Prostate gland (tissue), 2 donors: ENCODE data around the gene LONP2. TPM values are rescaled to one million over a fixed set of nuclear protein-coding genes. Genes with fewer than 3 reads are reported as not detected.

Source experiments
- DNase-seq: peaks from one replicate; pipeline ENCODE4 v3.0.0-alpha.2; 2019; ENCODE audit warnings: low spot score
- H3K27ac ChIP-seq, 2 donors: fragments of 200-600 bp; sonication (generic); 2 replicates each; pipeline ENCODE4 v1.5.1; 2017 to 2019
- H3K27me3 ChIP-seq: fragments of 200-600 bp; sonication (generic); replicated peaks from 2 replicates; pipeline ENCODE4 v1.5.1; 2019; ENCODE audit not compliant: insufficient read depth
- H3K36me3 ChIP-seq, 2 donors: fragments of 200-600 bp; sonication (generic); 1 replicate in 1 of 2; 2 replicates in 1 of 2; pipeline versions ENCODE4 v1.5.1 to v1.8.1; 2017 to 2019
- H3K4me1 ChIP-seq: fragments of 200-600 bp; sonication (generic); replicated peaks from 2 replicates; pipeline ENCODE4 v1.5.1; 2019
- H3K4me3 ChIP-seq, 2 donors: fragments of 200-600 bp; sonication (generic); 2 replicates each; pipeline ENCODE4 v1.5.1; 2017 to 2019
- H3K9me3 ChIP-seq: fragments of 200-600 bp; sonication (generic); 2 replicates; pipeline ENCODE4 v1.5.1; 2017
- POLR2A ChIP-seq: fragments of 450-650 bp; IDR thresholded peaks from one replicate; pipeline ENCODE4 v1.6.1; 2016; ENCODE audit warnings: antibody characterized with exemption, mild to moderate bottlenecking
- POLR2AphosphoS5 ChIP-seq: sonication (generic); formaldehyde crosslinking; IDR thresholded peaks from one replicate; pipeline ENCODE4 v1.6.1; 2017; ENCODE audit warnings: antibody characterized with exemption
- WGBS: methylation state at CpG from one replicate; pipeline ENCODE4 v1.1.5; 2018; 5-methylcytosine and 5-hydroxymethylcytosine counted together
- intact Hi-C: fragments of 100-400 bp; cut with DNase I; formaldehyde crosslinking; loops from one replicate; pipeline ENCODE4 v1.14.2; 2022
- total RNA-seq, 2 donors: library from RNA; depleted of rRNA; stranded (reverse); fragments of >200 nt; gene quantifications; one replicate each; pipeline ENCODE4 v1.1.0, GENCODE V29; 2016
- TF ChIP-seq, protein P1 (sequence below), 4 experiments: fragments of 200-600 bp in 2 of 4; fragments of 450-650 bp in 2 of 4; sonication (generic) in 2 of 4; IDR thresholded peaks; 1 replicate in 3 of 4; 2 replicates in 1 of 4; pipeline ENCODE4 v1.5.1; 2016 to 2019; ENCODE audit warnings: antibody characterized with exemption in 4 of 4, mild to moderate bottlenecking in 2 of 4, moderate library complexity in 2 of 4

Gene LONP2
- total RNA-seq, 2 donors from 2014 or later = 74.6 to 81.0 TPM

- H3K4me1 ChIP-seq = no peaks in the 10 kb centered on the region
- H3K9me3 ChIP-seq = no peaks in the 10 kb centered on the region
- H3K27me3 ChIP-seq = no peaks in the 10 kb centered on the region
- no peak overlapping the region for H3K4me3 ChIP-seq
- TF ChIP-seq, protein P1, sequence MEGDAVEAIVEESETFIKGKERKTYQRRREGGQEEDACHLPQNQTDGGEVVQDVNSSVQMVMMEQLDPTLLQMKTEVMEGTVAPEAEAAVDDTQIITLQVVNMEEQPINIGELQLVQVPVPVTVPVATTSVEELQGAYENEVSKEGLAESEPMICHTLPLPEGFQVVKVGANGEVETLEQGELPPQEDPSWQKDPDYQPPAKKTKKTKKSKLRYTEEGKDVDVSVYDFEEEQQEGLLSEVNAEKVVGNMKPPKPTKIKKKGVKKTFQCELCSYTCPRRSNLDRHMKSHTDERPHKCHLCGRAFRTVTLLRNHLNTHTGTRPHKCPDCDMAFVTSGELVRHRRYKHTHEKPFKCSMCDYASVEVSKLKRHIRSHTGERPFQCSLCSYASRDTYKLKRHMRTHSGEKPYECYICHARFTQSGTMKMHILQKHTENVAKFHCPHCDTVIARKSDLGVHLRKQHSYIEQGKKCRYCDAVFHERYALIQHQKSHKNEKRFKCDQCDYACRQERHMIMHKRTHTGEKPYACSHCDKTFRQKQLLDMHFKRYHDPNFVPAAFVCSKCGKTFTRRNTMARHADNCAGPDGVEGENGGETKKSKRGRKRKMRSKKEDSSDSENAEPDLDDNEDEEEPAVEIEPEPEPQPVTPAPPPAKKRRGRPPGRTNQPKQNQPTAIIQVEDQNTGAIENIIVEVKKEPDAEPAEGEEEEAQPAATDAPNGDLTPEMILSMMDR (IDR thresholded peaks at IDR 0.05) = no peak
- TF ChIP-seq POLR2A = no peak
- TF ChIP-seq POLR2AphosphoS5 = no peak
- H3K36me3 ChIP-seq = no peaks in the 10 kb centered on the region
- WGBS = 88% methylated on average over 4 of the region's 4 CpGs
- H3K27ac ChIP-seq = no peak overlapping the region
- DNase-seq = no peak
- intact Hi-C loops = loop anchor here (5.0 to 10.0 kb wide), 2 partner anchors 82 to 265 kb away; no protein-coding TSS in a partner anchor
Observed at GRCh38 chr16:48356633-48357376, 112.7 kb downstream of the LONP2 start.

- H3K27ac ChIP-seq = no peak overlapping the region
- TF ChIP-seq, protein P1 (IDR thresholded peaks at IDR 0.05) = no peak
- TF ChIP-seq POLR2A (no peak), POLR2AphosphoS5 (no peak)
- intact Hi-C loops = loop anchor here (5.0 to 10.0 kb wide), 2 partner anchors 84 to 264 kb away; no protein-coding TSS in a partner anchor
- WGBS = 94% methylated on average over 3 of the region's 3 CpGs
- H3K9me3 ChIP-seq = no peaks in the 10 kb centered on the region
- no peaks in the 10 kb centered on the region for H3K4me1 ChIP-seq
- H3K27me3 ChIP-seq = no peaks in the 10 kb centered on the region
- DNase-seq = no peak
- no peak overlapping the region for H3K4me3 ChIP-seq
- H3K36me3 ChIP-seq = no peaks in the 10 kb centered on the region
Observed at GRCh38 chr16:48358419-48358818, 114.3 kb downstream of the LONP2 start.

DNA sequence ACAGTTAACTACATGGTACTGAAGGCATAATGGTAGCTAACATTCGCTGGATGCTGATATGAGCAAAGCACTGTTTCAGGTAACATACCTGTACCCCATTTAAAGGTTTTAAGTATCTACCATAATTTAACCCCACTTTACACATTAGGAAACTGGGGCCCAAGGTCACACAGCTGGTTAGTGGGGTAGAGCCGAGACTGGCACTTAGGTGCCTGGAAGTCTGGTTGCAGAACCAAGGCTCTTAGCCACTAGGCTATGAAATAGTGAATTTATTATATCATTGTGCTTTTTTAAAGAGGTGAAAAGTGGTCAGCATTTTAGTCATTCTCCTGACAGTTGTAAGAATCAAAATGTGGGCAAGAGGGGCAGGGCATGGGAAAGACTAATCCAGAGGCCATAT lies 115.9 kb downstream of the LONP2 start:
- no peak overlapping the region for H3K27ac ChIP-seq
- intact Hi-C loops = loop anchor here (5.0 to 10.0 kb wide), 2 partner anchors 85 to 262 kb away; no protein-coding TSS in a partner anchor
- TF ChIP-seq, protein P1 (IDR thresholded peaks at IDR 0.05) = no peak
- TF ChIP-seq POLR2AphosphoS5 (no peak), POLR2A (no peak)
- no peaks in the 10 kb centered on the region for H3K36me3 ChIP-seq
- H3K4me3 ChIP-seq = no peak overlapping the region
- no peak for DNase-seq
- no peaks in the 10 kb centered on the region for H3K27me3 ChIP-seq
- no peaks in the 10 kb centered on the region for H3K9me3 ChIP-seq
- WGBS = 98% methylated on average over 2 of the region's 2 CpGs
- peaks cover 4% of the 10 kb centered on the region for H3K4me1 ChIP-seq

DNA sequence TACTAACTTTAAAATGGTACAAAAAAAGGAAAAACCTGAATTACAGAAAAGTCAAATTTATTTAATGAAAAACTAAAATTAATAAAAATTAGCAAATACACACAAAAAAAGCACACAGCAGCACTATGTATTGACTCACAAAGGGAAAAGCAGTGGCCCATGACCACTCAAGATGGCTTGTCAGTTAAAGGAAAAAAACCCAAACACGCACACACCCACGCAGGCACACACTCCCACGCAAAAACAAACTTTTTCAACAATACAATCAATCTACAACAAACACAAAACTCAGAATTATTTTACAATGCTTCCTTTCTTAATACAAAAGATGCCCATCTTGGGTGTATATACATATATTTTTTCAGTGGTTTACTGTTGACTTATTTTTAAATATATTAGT lies 116.9 kb downstream of the LONP2 start:
- TF ChIP-seq POLR2A = no peak
- TF ChIP-seq POLR2AphosphoS5 = no peak
- TF ChIP-seq, protein P1 (IDR thresholded peaks at IDR 0.05) = no peak
- H3K27me3 ChIP-seq = no peaks in the 10 kb centered on the region
- H3K9me3 ChIP-seq = no peaks in the 10 kb centered on the region
- H3K4me3 ChIP-seq = no peak overlapping the region
- no peak for DNase-seq
- no peaks in the 10 kb centered on the region for H3K36me3 ChIP-seq
- peaks cover 4% of the 10 kb centered on the region for H3K4me1 ChIP-seq
- WGBS = 90% methylated on average over 3 of the region's 3 CpGs
- no peak overlapping the region for H3K27ac ChIP-seq
- intact Hi-C loops = no loop called here
